ENCODE measurements around the gene PUDP.

DNA sequence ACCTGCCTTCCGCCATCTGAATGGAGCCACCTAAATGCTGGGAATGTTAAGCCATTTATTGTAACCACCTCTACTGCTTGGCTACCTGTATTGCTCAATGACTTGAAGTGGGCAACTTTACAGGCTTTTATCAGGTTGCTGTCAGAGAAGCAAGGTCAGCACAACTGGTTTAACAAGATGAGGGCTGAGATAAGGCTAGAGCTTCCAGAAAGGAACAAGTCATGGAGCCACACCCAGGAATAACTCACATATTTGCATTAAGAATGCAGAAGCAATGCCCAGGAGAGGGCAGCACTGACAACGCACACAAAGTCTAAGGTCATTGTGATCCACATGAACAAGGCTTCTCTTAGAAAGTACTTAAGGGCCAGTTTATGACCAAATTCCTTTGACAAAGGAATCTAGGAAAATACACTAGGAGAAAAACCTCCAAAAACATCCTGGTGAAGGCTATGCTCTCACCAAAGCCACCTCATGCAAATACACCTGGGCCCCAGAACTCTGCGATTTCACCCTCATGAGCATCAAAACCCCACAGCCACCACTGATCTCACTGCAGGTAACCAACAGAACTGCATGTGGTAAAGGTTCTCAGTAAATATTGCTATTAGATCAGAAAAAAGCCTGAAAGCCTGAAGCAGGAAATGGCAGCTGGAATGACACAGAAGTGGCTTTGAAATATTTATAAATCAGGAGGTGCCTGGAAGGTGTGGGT lies 15.5 kb downstream of the PUDP start:
- no peak for TF ChIP-seq TAF1 (IDR thresholded peaks at IDR 0.05; ENCODE audit: borderline replicate concordance, low read depth, low read length)
- TF ChIP-seq POLR2A (IDR thresholded peaks at IDR 0.05; ENCODE audit: low read depth, low read length): no peak
- TF ChIP-seq POLR2AphosphoS5 (IDR thresholded peaks at IDR 0.05; ENCODE audit: low read depth, low read length): no peak

All from GM12892 (cell line).